ENCODE measurements around the gene SP1.
"Not testable (repeated sequence)": the region's sequence is repeated elsewhere in the genome, so short reads cannot be mapped to it uniquely, and the experiment has no call there.

SP1 gene

GRCh38 chr12:53414756-53415417 is 34.9 kb downstream of the SP1 start:
- DNase-seq (ENCODE audit: low read depth), result no peak

- DNase-seq (ENCODE audit: low read depth), result not testable (repeated sequence)
These were observed 35.9 kb downstream of the SP1 start for GRCh38 chr12:53415752-53416389.

- DNase-seq (ENCODE audit: low read depth), result not testable (repeated sequence)
These were observed 37.4 kb downstream of the SP1 start for GRCh38 chr12:53417291-53417816.

GRCh38 chr12:53418221-53418620 is 38.2 kb downstream of the SP1 start:
- DNase-seq (ENCODE audit: low read depth), result no peak

GRCh38 chr12:53419756-53420155 is 39.8 kb downstream of the SP1 start:
- no peak for DNase-seq (ENCODE audit: low read depth)

GRCh38 chr12:53422247-53422646 is 42.3 kb downstream of the SP1 start:
- not testable (repeated sequence) for DNase-seq (ENCODE audit: low read depth)

GRCh38 chr12:53423597-53423996 is 43.6 kb downstream of the SP1 start, which contains the start of gene AMHR2:
Gene AMHR2 (plus strand): TSS chr12:53423855. CDS start chr12:53423935, 80 bp downstream.
- no peak for DNase-seq (ENCODE audit: low read depth)

- DNase-seq (ENCODE audit: low read depth), result no peak
These were observed 44.9 kb downstream of the SP1 start for GRCh38 chr12:53424626-53425514.

- no peak for DNase-seq (ENCODE audit: low read depth)
These were observed 45.7 kb downstream of the SP1 start for GRCh38 chr12:53425515-53426150.

GRCh38 chr12:53427905-53428594 is 48.1 kb downstream of the SP1 start:
- DNase-seq (ENCODE audit: low read depth), result peak; percentile 35

GRCh38 chr12:53428741-53429140 is 48.8 kb downstream of the SP1 start:
- DNase-seq (ENCODE audit: low read depth), result no peak

- DNase-seq (ENCODE audit: low read depth), result no peak
These were observed 50.1 kb downstream of the SP1 start for GRCh38 chr12:53430116-53430515.

- no peak for DNase-seq (ENCODE audit: low read depth)
These were observed 51.2 kb downstream of the SP1 start for GRCh38 chr12:53431187-53431586.

- DNase-seq (ENCODE audit: low read depth), result not testable (repeated sequence)
These were observed 55.4 kb downstream of the SP1 start for GRCh38 chr12:53435326-53435725.

- not testable (repeated sequence) for DNase-seq (ENCODE audit: low read depth)
These were observed 59.6 kb downstream of the SP1 start for GRCh38 chr12:53439582-53439981.

- peak; percentile 96 for DNase-seq (ENCODE audit: low read depth)
These were observed 61.3 kb downstream of the SP1 start, which contains the start of gene PRR13 for GRCh38 chr12:53441040-53441833. Gene PRR13 (plus strand): TSS chr12:53441734. CDS start chr12:53442715, 981 bp downstream.

GRCh38 chr12:53443955-53444354 is 64.0 kb downstream of the SP1 start:
- DNase-seq (ENCODE audit: low read depth), result no peak

GRCh38 chr12:53444593-53445325 is 64.8 kb downstream of the SP1 start:
- DNase-seq (ENCODE audit: low read depth), result not testable (repeated sequence)

- DNase-seq (ENCODE audit: low read depth), result no peak
These were observed 71.0 kb downstream of the SP1 start for GRCh38 chr12:53450936-53451335.
